WI38 (cell line): Measurements from ENCODE around the gene NDUFS1.
"Not testable (repeated sequence)": the region's sequence is repeated elsewhere in the genome, so short reads cannot be mapped to it uniquely, and the experiment has no call there.

Source experiments
- H3K4me3 ChIP-seq: 2 replicates; pipeline ENCODE4 v1.5.1; 2011; ENCODE audit warnings: low read depth, mild to moderate bottlenecking, control low read depth, low read length
- TF ChIP-seq, protein P1 (sequence below): IDR thresholded peaks from 2 replicates; pipeline ENCODE4 v1.5.1; 2012; ENCODE audit warnings: low read depth, mild to moderate bottlenecking, control low read depth, low read length

NDUFS1 gene

DNA sequence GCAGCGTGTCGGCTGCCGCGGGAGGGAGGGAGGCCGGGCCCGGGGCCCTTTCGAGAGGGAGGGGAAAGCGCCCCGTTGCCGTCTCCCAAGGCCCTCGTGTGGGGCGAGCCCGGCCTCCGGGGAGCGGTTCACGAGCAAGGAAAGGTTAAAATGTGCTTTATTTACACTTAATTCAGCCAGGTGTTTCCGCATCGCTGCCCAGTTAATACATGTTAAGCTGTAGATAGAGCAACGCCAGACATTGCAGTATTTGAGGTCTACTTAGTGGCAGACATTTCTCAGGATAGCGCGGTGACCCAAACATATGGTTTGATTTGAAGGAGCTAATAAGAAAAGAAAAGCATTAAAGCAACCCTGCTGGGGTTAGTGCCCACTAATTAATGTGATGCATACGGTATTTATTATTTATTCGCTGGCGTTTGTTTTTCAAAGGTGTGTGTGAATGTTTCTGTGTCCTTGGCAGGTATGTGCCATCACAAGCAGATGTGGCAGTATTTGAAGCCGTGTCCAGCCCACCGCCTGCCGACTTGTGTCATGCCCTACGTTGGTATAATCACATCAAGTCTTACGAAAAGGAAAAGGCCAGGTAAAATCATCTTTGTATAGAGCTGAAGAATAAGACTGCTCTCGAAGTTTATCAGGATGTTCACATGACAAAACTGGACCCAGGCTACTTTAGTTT is 1.0 kb upstream of the NDUFS1 start:
- peak overlapping the region; percentile 99 for H3K4me3 ChIP-seq
- TF ChIP-seq, protein P1, sequence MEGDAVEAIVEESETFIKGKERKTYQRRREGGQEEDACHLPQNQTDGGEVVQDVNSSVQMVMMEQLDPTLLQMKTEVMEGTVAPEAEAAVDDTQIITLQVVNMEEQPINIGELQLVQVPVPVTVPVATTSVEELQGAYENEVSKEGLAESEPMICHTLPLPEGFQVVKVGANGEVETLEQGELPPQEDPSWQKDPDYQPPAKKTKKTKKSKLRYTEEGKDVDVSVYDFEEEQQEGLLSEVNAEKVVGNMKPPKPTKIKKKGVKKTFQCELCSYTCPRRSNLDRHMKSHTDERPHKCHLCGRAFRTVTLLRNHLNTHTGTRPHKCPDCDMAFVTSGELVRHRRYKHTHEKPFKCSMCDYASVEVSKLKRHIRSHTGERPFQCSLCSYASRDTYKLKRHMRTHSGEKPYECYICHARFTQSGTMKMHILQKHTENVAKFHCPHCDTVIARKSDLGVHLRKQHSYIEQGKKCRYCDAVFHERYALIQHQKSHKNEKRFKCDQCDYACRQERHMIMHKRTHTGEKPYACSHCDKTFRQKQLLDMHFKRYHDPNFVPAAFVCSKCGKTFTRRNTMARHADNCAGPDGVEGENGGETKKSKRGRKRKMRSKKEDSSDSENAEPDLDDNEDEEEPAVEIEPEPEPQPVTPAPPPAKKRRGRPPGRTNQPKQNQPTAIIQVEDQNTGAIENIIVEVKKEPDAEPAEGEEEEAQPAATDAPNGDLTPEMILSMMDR: no peak

DNA sequence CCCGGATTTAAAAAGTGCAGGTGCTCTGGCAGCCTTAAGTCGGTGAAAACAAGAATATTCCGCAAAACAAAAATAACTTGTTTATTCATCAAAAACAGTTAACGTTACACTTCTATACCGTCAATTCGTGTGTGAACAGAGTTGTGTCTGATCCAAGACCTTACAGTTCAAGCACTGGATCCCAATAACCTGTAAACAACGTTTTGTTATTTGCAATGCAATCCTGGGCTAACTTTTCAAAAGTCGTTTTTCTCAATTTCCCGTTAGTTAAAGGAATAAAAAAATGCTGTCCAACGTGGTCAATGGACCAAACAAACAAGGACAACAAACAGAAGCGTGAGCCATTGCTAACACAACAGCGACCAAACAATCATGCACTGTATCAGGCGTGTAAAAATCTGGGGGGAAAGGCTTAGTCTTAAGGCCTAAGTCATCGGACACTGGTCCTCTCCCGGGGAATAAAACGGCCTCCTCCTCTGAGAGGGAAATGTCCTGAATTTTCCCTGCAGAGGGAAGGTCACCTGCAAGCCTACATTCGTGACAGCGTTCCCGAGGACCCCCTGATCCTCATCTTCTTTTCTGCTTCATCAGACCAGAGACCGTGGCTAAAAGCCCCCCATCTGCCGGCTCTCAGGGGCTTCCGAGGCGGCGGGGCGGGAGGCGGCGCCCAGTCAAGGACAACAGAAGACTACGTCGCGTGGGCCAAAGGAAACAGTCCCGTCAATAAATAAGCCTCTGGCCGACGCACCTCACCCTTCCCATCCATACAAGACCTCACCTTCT is 490 bp downstream of the NDUFS1 start:
- TF ChIP-seq, protein P1: no peak
- H3K4me3 ChIP-seq: peak overlapping the region; percentile 99

DNA sequence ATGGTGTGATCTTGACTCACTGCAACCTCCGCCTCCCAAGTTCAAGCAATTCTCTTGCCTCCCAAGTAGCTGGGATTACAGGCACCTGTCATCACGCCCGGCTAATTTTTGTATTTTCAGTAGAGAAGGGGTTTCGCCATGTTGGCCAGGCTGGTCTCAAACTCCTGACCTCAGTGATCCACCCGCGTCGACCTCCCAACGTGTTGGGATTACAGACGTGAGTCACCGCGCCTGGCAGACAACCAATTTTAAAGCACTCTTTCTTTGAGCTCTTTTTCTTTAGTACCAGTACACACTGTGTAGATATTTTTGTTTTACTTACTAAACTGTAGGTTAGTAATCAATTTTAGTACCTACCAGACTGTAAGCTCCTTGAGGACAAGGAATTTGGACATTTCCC is 2.2 kb downstream of the NDUFS1 start:
- H3K4me3 ChIP-seq: not testable (repeated sequence)

DNA sequence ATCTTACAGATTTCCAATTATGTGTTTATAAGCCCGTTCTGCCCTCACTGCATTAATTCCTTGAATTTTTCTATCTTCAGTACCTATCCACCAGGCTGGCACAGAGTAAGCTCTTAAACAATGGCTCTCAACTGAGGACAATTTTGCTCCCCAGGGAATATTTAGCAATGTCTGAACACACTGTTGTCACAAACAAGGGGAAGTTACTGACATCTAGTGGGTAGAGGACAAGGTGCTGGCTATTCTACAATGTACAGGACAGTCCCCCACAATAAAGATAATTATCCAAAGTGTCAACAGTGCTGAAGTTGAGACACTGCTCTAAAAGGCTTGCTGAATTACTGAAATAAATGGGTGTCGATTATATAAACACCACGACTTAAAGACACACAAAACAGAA is 5.0 kb downstream of the NDUFS1 start:
- no peak overlapping the region for H3K4me3 ChIP-seq
- TF ChIP-seq, protein P1: no peak

DNA sequence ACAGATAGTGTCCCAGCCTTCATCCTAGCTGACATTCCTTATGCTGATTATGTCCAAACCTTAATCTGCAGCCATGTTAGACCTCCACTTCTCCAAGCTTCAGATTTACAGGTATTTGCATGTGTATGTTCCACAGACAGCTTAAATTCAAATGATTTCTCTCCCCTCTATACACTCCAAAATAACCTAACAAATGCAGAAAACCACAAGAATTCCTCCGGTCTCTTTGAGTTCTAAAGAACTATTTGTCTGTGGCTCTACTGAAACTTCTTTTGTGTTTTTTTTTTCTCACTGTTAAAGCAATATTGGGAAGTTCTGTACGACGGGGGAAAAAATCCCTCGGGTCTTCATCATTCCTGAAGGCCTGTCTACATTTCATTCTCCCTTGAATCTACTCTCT is 8.6 kb downstream of the NDUFS1 start:
- TF ChIP-seq, protein P1: no peak
- no peak overlapping the region for H3K4me3 ChIP-seq

DNA sequence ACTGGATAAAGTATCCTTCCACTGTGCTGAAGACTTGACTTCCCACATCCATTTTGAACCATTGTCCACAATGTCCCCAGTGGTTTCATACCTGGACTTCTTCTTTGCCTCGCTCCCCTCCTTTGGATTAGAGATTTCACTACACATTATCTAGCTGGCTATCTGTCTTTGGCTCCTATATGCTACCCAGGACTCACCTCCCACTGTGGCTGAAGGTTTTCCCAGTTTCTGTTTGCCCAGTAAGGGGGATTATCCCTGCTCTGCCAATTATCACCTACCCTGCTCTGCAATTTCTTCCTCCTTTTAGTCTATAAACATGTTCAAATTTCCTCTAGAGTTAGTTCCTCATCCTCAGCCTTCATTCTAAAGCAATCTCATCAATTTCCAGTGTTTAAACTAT is 9.1 kb downstream of the NDUFS1 start:
- TF ChIP-seq, protein P1: no peak

DNA sequence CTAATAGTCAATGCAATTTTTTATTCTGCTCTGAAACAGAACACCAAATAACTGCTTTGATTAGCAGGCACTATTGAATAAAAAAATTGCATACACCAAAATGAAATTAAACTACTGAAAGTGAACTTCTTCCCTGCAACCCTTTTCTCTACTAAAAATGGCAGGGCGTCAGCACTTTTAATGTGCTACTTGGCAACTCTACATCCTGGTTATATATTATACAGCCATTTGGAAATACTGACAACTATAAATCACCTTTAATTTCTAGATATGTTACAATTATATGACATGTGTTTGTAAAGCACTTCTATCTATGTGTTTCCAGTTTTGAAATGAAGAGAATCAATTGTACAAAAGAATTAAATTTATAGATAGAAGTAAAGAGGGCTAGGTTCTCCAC is 9.9 kb downstream of the NDUFS1 start:
- TF ChIP-seq, protein P1: no peak
- no peak overlapping the region for H3K4me3 ChIP-seq

More for the DNA sequence above, 9.1 kb downstream of the NDUFS1 start:
- no peak overlapping the region for H3K4me3 ChIP-seq

DNA sequence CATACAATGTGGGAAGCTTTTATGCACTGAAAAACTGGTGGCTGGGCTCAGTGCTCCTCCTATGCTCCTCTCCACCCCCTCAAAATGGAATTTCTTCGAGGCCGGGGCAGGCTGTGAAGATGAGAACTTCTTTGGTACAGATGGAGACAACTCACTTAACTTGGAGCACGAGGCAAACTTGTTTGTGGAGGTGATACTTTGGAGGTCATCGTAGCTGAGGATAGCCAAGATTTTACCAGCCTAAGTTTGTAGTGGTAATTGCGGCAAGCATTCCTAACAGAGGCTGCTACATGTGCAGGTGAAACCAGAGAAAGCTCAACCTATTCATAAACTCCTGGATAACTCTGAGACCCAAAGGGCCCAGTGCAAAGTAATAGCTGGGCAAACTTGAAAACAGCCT is 13.6 kb downstream of the NDUFS1 start:
- TF ChIP-seq, protein P1: no peak
- H3K4me3 ChIP-seq: no peak overlapping the region
